Measurements from ENCODE around the gene LRIT1. TPM values are rescaled to one million over a fixed set of nuclear protein-coding genes. Genes with fewer than 3 reads are reported as not detected.

LRIT1 gene
- total RNA-seq, 1 donor from 2014 or later, result not detected

- peaks cover 5% of the 10 kb centered on the region for H3K4me1 Mint-ChIP-seq (ENCODE audit: low read depth, unreplicated experiment)
- H3K9me3 Mint-ChIP-seq (ENCODE audit: unreplicated experiment), result peaks cover 2% of the 10 kb centered on the region
- peak; percentile 23 for TF ChIP-seq CTCF (IDR thresholded peaks at IDR 0.05; ENCODE audit: partially characterized antibody, unreplicated experiment)
- no peaks in the 10 kb centered on the region for H3K36me3 Mint-ChIP-seq (ENCODE audit: unreplicated experiment)
- no peak for DNase-seq
- no peak overlapping the region for H3K27ac Mint-ChIP-seq (ENCODE audit: unreplicated experiment)
- no peak overlapping the region for H3K4me3 Mint-ChIP-seq (ENCODE audit: unreplicated experiment)
- H3K27me3 Mint-ChIP-seq (ENCODE audit: unreplicated experiment), result peaks cover 6% of the 10 kb centered on the region
Observed at GRCh38 chr10:84204122-84204521, 37.2 kb downstream of the LRIT1 start.

GRCh38 chr10:84202349-84202748 lies 39.0 kb downstream of the LRIT1 start:
- no peak for DNase-seq
- Mint-ChIP-seq H3K27me3 (ENCODE audit: unreplicated experiment) (peaks cover 12% of the 10 kb centered on the region), H3K27ac (ENCODE audit: unreplicated experiment) (no peak overlapping the region), H3K4me3 (ENCODE audit: unreplicated experiment) (no peak overlapping the region), H3K9me3 (ENCODE audit: unreplicated experiment) (peaks cover 3% of the 10 kb centered on the region), H3K36me3 (ENCODE audit: unreplicated experiment) (no peaks in the 10 kb centered on the region), H3K4me1 (ENCODE audit: low read depth, unreplicated experiment) (peaks cover 5% of the 10 kb centered on the region)
- no peak for TF ChIP-seq CTCF (IDR thresholded peaks at IDR 0.05; ENCODE audit: partially characterized antibody, unreplicated experiment)

- no peak overlapping the region for H3K27ac Mint-ChIP-seq (ENCODE audit: unreplicated experiment)
- no peaks in the 10 kb centered on the region for H3K36me3 Mint-ChIP-seq (ENCODE audit: unreplicated experiment)
- no peak overlapping the region for H3K4me3 Mint-ChIP-seq (ENCODE audit: unreplicated experiment)
- H3K9me3 Mint-ChIP-seq (ENCODE audit: unreplicated experiment), result peaks cover 3% of the 10 kb centered on the region
- peaks cover 16% of the 10 kb centered on the region for H3K27me3 Mint-ChIP-seq (ENCODE audit: unreplicated experiment)
- no peak for DNase-seq
- H3K4me1 Mint-ChIP-seq (ENCODE audit: low read depth, unreplicated experiment), result peaks cover 5% of the 10 kb centered on the region
- no peak for TF ChIP-seq CTCF (IDR thresholded peaks at IDR 0.05; ENCODE audit: partially characterized antibody, unreplicated experiment)
Observed at GRCh38 chr10:84201682-84202081, 39.7 kb downstream of the LRIT1 start.

DNA sequence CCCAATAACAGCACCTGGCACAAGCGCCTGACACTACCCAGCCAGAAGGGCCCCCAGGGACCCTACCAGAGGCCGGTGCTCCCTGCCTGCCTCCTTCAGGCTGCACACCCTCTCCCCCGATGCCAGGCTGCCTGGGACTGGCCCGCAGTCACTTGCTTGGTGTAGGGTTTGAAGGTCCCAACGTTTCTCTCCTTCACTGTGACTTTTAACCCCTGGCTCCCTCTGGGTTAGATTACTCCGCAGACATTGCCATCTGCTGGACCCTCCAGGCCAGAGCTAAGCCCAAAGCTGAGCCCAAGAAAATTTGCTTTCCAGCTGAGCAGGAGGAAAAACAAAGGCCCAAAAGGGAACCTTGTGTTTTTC lies 40.1 kb downstream of the LRIT1 start:
- TF ChIP-seq CTCF (IDR thresholded peaks at IDR 0.05; ENCODE audit: partially characterized antibody, unreplicated experiment), result no peak
- no peak for DNase-seq
- no peak overlapping the region for H3K27ac Mint-ChIP-seq (ENCODE audit: unreplicated experiment)
- no peak overlapping the region for H3K4me3 Mint-ChIP-seq (ENCODE audit: unreplicated experiment)
- no peaks in the 10 kb centered on the region for H3K36me3 Mint-ChIP-seq (ENCODE audit: unreplicated experiment)
- peaks cover 3% of the 10 kb centered on the region for H3K9me3 Mint-ChIP-seq (ENCODE audit: unreplicated experiment)
- peaks cover 15% of the 10 kb centered on the region for H3K27me3 Mint-ChIP-seq (ENCODE audit: unreplicated experiment)
- peaks cover 5% of the 10 kb centered on the region for H3K4me1 Mint-ChIP-seq (ENCODE audit: low read depth, unreplicated experiment)

- peaks cover 3% of the 10 kb centered on the region for H3K9me3 Mint-ChIP-seq (ENCODE audit: unreplicated experiment)
- peaks cover 5% of the 10 kb centered on the region for H3K4me1 Mint-ChIP-seq (ENCODE audit: low read depth, unreplicated experiment)
- TF ChIP-seq CTCF (IDR thresholded peaks at IDR 0.05; ENCODE audit: partially characterized antibody, unreplicated experiment), result no peak
- H3K36me3 Mint-ChIP-seq (ENCODE audit: unreplicated experiment), result no peaks in the 10 kb centered on the region
- DNase-seq, result no peak
- no peak overlapping the region for H3K27ac Mint-ChIP-seq (ENCODE audit: unreplicated experiment)
- no peak overlapping the region for H3K4me3 Mint-ChIP-seq (ENCODE audit: unreplicated experiment)
- H3K27me3 Mint-ChIP-seq (ENCODE audit: unreplicated experiment), result peaks cover 17% of the 10 kb centered on the region
Observed at GRCh38 chr10:84200537-84201243, 40.7 kb downstream of the LRIT1 start.

Data from glutamatergic neuron (in vitro differentiated cells).